ENCODE results near the gene RAG2. TPM values are rescaled to one million over a fixed set of nuclear protein-coding genes. Genes with fewer than 3 reads are reported as not detected.
A peak's percentile ranks its signal among the peaks of the same experiment; 100 is the strongest.

Gene RAG2
- total RNA-seq, 1 donor from 2014 or later, result not detected

- intact Hi-C loops (cut with DNase I), result no loop called here
- no peak for ATAC-seq
- no peak for DNase-seq (ENCODE audit: low spot score)
Observed at GRCh38 chr11:36605221-36606216, 7.5 kb upstream of the RAG2 start.

- ATAC-seq (no peak), DNase-seq (ENCODE audit: low spot score) (no peak)
- intact Hi-C loops (cut with DNase I), result no loop called here
Observed at GRCh38 chr11:36602135-36602534, 4.1 kb upstream of the RAG2 start.

- intact Hi-C loops (cut with DNase I), result no loop called here
- DNase-seq (ENCODE audit: low spot score) (no peak), ATAC-seq (no peak)
Observed at GRCh38 chr11:36601155-36601554, 3.1 kb upstream of the RAG2 start.

- intact Hi-C loops (cut with DNase I), result no loop called here
- no peak for ATAC-seq
- DNase-seq (ENCODE audit: low spot score), result no peak
Observed at GRCh38 chr11:36600180-36600579, 2.1 kb upstream of the RAG2 start.

DNA sequence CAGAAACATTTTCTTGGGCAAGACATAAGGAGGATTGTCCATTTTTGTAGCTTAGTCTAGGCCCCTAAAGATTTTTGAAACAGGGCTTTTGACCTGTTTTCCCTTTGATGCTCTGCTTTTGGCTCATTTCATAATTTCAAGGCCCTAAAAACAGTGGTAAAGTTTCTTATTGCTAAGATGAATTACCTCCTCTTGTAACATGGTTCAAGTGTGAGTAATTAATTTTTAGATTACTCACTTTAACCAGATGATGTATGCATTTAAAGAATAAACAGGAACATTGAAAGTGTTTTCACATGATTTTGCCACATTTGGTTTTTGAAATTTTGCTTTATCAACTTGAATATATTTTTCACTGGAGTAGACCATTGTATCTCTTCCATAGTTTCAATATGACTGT lies 1.2 kb downstream of the RAG2 start:
- intact Hi-C loops (cut with DNase I), result no loop called here
- ATAC-seq, result no peak
- no peak for DNase-seq (ENCODE audit: low spot score)

DNA sequence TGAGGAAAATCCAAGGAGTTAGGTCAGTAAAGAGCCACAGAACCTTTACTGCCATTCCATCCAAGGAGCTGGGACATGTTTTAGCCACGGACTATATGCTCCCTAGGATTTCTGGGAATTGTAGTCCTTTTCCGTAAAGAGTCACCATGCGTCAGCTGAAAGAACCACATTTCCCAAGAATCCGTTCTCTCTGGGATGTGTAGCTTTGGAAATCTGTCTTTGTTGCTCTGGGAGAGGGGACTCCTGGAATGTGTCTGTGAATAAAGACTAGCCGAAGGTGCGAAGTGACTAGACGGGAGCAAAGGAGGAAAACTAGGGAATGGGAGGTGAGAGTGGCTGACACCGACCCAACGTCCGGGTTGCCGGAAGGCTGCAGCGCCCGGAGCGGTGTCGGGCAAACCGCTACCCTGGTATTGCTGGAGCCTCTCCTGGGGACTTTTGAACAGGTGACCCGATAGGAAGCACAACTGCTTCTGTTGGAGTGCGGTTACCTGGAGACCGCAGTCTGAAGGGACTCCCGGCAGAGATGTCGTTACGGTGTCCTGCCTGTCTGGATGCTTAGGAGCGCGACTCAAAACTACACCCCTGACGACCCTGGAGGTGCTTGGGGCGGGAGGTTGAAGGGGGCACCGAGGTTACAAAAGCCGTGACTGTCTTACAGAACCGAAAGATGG lies 3.6 kb downstream of the RAG2 start, which contains the start of gene IFTAP:
Gene IFTAP (plus strand): TSS at position 187 of the 674 bp plus-strand sequence. CDS start 15,602 bp downstream, outside the sequence.
- DNase-seq (ENCODE audit: low spot score), result no peak
- ATAC-seq, result peak; percentile 100
- intact Hi-C loops (cut with DNase I), result no loop called here

DNA sequence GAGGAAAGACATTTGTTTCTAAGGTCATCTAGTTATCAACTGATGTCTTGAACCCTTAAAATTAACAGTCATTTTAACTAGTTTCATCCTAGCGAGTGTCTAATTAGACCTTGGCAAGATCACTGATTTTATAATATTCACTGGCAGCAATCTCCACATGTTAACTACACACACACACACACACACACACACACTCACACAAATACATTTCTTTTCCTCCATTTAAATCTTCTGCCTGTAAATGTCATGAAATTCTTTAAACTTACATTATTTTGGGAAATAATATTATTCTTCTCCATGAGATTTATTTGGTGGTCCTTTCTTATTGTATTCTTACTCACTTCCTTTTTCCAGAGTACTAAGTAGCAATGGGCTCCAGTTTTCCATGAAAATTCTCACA lies 6.6 kb downstream of the RAG2 start:
- DNase-seq (ENCODE audit: low spot score) (no peak), ATAC-seq (no peak)
- intact Hi-C loops (cut with DNase I), result no loop called here

DNA sequence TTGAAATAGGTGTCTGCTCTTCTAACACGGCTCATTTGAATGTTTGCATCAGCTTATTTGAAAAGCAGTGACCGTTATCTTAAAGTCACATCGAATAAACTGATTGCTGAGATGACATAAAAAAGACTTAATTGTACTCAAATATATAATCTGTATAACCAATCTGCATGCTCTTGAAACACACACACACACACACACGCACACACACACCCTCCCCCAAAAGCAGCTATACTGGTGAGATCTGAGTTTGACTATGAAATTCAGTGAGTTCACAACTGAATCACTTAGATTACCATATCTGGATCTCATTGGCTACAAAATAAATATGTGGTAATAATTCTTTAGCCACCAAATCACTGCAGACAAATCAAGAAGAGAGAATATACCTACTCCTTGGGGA lies 7.5 kb downstream of the RAG2 start:
- ATAC-seq (no peak), DNase-seq (ENCODE audit: low spot score) (no peak)
- intact Hi-C loops (cut with DNase I), result no loop called here

DNA sequence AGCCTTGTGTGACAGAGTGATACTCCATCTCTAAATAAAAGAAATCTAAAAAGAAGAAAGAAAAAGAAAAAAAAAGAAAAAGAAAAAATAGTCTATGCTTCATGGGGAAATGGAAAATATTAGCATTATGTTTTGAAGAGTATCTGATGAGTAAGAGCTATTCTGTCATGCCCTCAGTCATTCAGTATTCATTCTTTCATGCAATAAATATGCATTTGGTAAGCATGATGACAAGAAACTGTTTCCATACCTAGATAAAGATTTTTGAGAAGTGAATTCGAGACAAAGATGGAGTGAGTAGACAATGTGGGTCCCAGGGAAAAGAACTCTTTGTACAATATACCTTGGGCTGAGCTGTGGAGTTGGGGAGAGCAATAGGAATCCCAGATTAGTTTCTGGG lies 9.9 kb downstream of the RAG2 start:
- DNase-seq (ENCODE audit: low spot score) (no peak), ATAC-seq (no peak)
- intact Hi-C loops (cut with DNase I), result no loop called here

DNA sequence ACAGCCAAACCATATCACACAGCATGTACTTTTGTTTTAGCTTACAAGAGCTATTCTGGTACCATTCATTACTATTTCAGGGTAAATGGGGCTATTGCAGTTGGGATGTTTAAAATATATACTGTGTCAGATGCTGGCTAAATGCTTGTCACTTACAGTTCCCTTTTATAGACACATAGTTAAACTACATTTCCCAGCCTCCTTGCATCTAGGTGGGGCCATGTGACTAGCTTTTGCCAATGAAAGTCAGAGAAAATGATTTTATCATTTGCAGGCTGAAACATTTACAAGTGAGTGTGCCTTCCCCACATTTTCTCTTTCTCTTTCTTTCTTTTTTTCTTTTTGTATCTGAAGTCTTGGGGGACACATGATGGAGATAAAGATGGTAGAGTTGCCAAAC lies 11.5 kb downstream of the RAG2 start:
- DNase-seq (ENCODE audit: low spot score), result no peak
- intact Hi-C loops (cut with DNase I), result no loop called here
- no peak for ATAC-seq

DNA sequence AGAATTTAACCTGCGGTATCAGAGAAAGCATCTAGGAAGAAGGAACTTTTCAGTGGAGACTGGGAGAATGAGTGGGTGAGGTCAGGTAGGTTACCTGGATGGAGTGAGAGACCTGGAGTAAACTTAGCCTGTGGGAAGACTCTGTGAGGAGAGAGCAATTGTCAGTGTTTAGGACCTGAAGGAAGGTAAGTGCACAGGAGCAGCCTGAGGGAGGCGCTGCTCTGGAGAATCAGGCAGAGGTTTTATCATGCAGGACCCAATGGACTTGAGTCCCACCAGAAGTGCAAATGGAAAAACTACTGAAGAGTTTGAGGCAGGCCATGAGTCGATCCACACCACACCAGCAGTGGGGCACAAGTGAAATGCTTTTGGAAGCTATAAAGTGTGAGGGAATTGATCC lies 14.4 kb downstream of the RAG2 start:
- no peak for ATAC-seq
- intact Hi-C loops (cut with DNase I), result no loop called here

DNA sequence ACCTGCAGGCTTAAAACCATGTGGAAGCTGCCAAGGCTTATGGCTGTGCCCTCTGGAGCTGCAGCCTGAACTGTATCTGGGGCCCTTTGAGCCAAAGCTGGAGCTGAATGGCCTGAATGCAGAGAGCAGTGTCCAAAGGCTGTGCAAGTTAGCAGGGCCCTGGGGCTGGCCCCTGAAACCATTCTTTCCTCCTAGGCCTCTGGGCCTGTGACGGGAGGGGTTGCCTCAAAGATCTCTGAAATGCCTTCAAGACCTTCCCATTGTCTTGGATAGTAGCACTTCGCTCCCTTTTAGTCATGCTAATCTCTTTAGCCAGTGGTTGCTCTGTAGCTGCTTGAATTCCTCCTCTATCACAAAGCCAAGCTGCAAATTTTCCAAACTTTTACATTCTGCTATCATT lies 16.5 kb downstream of the RAG2 start:
- no peak for ATAC-seq
- intact Hi-C loops (cut with DNase I), result no loop called here

More for the DNA sequence above, 14.4 kb downstream of the RAG2 start:
- DNase-seq (ENCODE audit: low spot score), result no peak

DNA sequence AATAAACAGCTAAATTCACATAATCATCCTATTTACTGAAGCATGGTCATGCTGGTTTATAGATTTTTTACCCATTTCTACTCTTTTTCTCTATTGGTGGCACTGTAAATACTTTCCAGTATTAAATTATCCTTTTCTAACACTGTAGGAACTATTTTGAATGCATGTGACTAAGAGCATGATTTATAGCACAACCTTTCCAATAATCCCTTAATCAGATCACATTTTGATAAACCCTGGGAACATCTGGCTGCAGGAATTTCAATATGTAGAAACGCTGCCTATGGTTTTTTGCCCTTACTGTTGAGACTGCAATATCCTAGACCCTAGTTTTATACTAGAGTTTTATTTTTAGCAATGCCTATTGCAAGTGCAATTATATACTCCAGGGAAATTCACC lies 19.6 kb downstream of the RAG2 start:
- DNase-seq (ENCODE audit: low spot score) (no peak), ATAC-seq (no peak)
- intact Hi-C loops (cut with DNase I), result no loop called here

More for the DNA sequence above, 16.5 kb downstream of the RAG2 start:
- no peak for DNase-seq (ENCODE audit: low spot score)

- intact Hi-C loops (cut with DNase I), result no loop called here
- no peak for ATAC-seq
- DNase-seq (ENCODE audit: low spot score), result no peak
Observed at GRCh38 chr11:36577859-36578258, 20.2 kb downstream of the RAG2 start.

- intact Hi-C loops (cut with DNase I), result no loop called here
- DNase-seq (ENCODE audit: low spot score), result no peak
- no peak for ATAC-seq
Observed at GRCh38 chr11:36577373-36577772, 20.7 kb downstream of the RAG2 start.

DNA sequence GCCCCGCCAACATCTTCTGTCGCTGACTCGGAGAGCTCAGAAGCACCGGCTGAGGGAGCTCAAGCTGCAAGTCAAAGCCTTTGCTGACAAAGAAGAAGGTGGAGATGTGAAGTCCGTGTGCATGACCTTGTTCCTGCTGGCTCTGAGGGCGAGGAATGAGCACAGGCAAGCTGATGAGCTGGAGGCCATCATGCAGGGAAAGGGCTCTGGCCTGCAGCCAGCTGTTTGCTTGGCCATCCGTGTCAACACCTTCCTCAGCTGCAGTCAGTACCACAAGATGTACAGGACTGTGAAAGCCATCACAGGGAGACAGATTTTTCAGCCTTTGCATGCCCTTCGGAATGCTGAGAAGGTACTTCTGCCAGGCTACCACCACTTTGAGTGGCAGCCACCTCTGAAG lies 23.6 kb downstream of the RAG2 start:
- ATAC-seq (no peak), DNase-seq (ENCODE audit: low spot score) (no peak)
- intact Hi-C loops (cut with DNase I), result no loop called here

- intact Hi-C loops (cut with DNase I), result loop anchor here (10.0 kb wide), 1 partner anchor 176 kb away; no protein-coding TSS in a partner anchor
- DNase-seq (ENCODE audit: low spot score) (no peak), ATAC-seq (no peak)
Observed at GRCh38 chr11:36569095-36569494, 28.9 kb downstream of the RAG2 start.

GRCh38 chr11:36567694-36568093 lies 30.3 kb downstream of the RAG2 start, which contains the start of gene RAG1:
Gene RAG1, plus strand, starts transcription at chr11:36568007. Its CDS starts 5,298 bp downstream, at chr11:36573305.
- DNase-seq (ENCODE audit: low spot score), result no peak
- ATAC-seq, result no peak
- intact Hi-C loops (cut with DNase I), result loop anchor here (10.0 kb wide), 1 partner anchor 177 kb away; no protein-coding TSS in a partner anchor

GRCh38 chr11:36566407-36567053 lies 31.5 kb downstream of the RAG2 start:
- no peak for ATAC-seq
- no peak for DNase-seq (ENCODE audit: low spot score)
- intact Hi-C loops (cut with DNase I), result loop anchor here (10.0 kb wide), 1 partner anchor 178 kb away; no protein-coding TSS in a partner anchor
